Dedifferentiated amniotic fluid mesenchymal stem cell (primary cell): ENCODE results near the gene ZHX3.

Experiments used
- DNase-seq: peaks from one replicate; pipeline ENCODE4 v3.0.0-alpha.2; 2016; ENCODE audit errors: extremely low spot score

ZHX3 gene

GRCh38 chr20:41171736-41172295 lies 145.7 kb downstream of the ZHX3 start:
- no peak for DNase-seq

GRCh38 chr20:41170386-41171105 lies 147.0 kb downstream of the ZHX3 start:
- no peak for DNase-seq

- DNase-seq = no peak
These were observed 147.7 kb downstream of the ZHX3 start for GRCh38 chr20:41169791-41170351.

DNA sequence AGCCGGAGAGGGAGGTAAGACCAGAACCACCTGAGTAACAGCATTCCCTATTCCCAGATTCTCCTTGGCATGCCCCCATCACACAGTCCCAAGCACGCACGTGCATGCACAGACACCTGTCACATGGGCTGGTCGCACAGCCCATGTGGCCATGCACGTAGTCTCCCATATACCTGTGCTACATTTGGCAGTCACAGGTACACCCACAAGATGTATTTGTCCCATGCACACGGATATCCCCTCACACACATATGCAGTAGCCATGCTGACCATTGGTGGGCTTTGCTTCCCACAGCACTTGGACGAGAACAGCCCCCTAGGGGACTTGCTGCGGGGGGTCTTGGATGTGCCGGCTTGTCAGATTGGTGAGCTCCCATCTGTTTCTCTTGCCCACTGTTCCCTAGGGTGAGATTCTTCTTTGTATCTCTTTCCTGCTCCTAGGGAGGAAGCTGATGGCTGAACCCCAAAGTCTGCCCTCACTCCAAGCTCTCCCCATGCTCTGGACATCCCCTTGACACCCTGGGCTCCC lies 148.3 kb downstream of the ZHX3 start:
- DNase-seq = no peak

- DNase-seq = no peak
These were observed 149.0 kb downstream of the ZHX3 start for GRCh38 chr20:41168281-41169161.

DNA sequence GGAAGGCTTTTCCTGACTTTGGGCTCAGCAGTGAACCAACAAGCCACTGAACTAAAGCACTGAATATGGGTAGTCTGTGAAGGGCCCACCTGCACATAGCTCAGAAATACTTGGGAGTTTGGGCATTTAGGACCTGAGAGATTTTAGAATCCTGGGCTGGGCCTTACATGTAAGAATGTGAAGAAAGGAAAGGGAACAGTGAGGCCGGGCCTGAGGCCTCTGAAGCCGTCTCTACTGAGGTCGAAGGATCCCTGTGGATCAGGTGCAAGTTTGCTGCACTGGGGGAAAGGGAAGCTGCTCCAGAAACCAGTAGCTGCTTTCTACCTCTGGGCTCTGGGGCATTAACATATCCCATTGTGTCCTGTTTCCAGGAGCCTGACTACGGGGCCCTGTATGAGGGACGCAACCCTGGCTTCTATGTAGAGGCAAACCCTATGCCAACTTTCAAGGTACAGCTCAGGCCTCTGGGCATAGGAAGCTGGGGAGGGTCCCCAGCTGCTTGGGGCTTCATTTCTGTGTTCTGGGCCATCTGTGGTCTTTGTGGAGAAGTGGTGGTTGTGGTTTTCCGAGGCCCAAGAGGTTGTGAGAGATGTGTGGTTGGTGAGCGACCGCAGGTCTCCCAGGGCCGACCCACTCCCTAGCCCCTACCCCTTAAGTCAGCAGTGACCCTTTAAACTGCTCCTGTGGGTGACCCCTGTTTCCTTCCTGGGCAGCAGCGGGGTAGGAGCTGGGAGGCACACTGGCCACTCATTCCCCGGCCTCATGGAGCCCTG lies 149.9 kb downstream of the ZHX3 start:
- DNase-seq = no peak

GRCh38 chr20:41167118-41167470 lies 150.4 kb downstream of the ZHX3 start:
- DNase-seq = no peak

- DNase-seq = no peak
These were observed 151.1 kb downstream of the ZHX3 start for GRCh38 chr20:41166201-41167117.

GRCh38 chr20:41165001-41165882 lies 152.3 kb downstream of the ZHX3 start:
- DNase-seq = no peak

DNA sequence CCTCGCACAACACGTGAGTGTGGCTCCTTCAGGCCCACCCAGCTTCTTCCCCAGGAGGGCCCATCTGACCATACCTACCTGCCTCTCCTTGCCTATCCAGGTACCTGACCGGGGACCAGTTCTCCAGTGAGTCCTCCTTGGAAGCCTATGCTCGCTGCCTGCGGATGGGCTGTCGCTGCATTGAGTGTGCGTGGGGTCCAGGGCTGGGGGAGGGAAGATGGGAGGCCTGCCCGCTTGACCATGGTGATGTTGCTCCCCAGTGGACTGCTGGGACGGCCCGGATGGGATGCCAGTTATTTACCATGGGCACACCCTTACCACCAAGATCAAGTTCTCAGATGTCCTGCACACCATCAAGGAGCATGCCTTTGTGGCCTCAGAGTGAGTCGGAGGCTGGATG lies 153.7 kb downstream of the ZHX3 start:
- no peak for DNase-seq

DNA sequence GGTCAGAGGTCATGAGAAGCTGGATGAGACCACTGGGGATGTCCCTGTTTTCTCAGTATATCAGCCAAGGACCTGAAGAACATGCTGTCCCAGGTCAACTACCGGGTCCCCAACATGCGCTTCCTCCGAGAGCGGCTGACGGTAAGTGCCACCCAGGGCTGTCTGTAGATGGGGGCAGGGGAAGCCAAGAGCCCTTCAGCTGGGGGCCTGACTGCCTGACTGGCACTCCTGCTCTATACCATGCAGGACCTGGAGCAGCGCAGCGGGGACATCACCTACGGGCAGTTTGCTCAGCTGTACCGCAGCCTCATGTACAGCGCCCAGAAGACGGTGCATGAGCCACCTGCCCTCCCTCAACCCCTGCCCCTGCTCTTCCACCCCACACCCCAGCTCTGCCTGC lies 155.1 kb downstream of the ZHX3 start:
- no peak for DNase-seq

DNA sequence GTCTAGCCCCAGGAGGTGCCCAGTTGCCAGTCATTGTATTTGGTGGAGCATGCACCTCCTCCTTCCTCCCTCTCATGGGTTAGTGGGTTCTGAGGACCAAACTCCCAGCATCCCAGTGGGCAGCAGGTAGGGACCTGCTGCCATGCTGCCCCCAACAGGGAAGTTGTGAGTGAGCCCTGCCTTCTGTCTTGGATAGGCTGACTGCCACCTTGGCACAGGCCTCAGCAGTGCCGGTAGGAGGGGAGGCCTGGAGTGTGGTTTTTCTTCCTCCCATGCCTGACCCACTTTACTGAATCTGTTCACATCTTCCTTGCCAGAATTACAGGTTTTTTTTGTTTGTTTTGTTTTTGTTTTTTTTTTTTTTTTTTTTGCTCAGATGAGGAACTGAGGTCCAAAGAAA lies 155.6 kb downstream of the ZHX3 start:
- no peak for DNase-seq

DNA sequence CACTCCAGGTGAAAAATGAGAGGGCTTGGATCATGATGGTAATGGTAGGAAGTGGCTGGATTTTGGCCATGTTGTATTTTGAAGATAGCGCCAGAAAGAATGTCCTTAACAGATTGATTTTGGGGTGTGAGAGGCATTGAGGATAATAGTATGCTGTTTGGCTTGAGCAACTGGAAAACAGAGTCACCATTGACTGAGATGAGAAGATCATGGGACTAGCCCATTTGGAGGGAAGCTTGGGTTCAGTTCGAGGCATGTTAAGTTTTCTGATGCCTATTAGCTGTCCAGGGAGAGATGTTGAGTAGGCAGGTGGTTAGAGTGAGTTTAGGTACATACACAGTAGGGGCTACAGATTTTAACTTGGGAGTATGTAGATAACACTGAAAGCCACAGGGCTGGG lies 156.8 kb downstream of the ZHX3 start:
- no peak for DNase-seq

DNA sequence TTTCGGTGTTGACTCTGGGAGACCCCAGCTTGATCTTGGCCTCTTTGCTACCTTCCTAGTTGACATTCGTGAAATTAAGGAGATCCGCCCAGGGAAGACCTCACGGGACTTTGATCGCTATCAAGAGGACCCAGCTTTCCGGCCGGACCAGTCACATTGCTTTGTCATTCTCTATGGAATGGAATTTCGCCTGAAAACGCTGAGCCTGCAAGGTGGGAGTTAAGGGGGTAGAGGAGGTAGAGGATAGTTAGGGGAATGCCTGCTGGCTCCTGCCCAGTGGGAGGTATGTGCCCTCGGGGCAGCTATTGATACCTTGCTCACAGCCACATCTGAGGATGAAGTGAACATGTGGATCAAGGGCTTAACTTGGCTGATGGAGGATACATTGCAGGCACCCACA lies 158.0 kb downstream of the ZHX3 start:
- DNase-seq = no peak

DNA sequence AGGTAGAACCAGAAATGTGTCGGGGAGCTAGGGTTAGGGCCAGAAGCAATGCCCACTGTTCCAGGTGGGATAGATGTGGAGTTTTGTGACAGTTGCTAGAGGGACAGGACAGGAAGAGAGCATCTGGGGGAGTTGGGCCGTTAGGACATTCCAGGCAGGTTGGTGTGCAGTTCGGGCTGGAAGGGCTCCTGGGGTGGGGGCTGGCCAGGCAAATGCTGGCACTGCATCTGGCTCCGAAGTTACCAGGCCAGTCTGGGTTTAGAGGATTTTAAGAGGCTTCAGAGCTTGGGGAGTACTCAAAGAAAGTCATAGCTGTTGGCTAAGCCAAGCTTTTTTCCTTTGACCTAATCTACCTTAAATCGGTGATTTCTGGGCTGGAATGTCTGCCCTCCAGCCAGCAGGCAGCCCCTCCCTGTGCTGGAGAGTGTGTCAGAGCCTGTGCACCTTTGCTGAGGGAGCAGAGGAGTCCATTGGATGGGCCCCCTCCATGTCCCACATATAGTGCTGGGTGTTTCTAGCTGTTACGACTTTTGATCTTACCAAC lies 159.4 kb downstream of the ZHX3 start:
- no peak for DNase-seq

GRCh38 chr20:41155261-41155660 lies 162.3 kb downstream of the ZHX3 start:
- DNase-seq = no peak

DNA sequence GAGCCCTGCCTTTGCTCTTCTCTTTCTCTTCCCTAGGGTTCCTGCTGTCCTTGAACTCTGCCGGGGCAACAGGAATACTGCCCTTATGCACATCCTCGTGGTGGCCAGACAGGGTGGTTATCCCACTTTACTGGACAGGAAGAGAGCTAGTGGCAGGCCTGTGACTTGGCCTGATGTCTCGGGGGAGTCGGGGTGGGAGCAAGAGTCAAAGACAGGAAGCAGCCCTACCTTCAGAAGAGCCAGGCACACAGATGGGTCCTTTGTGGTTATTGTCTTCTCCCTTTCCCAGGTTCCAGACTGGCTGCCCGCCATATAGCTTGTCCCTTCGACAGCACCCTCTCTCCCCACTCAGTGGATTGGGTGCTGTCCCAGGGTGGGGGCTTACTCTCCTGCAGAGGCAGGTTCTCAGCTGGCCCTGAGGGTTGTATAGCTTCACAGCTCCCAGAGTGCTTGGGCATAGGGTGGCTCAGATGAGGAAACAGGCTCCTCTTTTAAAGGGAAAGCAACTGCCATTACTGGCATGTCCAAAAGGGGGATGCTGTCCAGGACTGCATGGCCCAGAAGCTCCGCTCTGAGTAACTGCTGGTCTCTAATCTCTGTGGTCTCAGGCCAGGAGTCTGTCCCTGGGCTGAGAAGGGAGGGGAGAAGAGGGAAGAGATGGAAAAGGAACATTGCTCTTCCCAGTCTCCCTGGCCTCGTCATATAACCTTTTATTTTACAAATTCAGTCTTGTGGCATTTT lies 162.9 kb downstream of the ZHX3 start:
- DNase-seq = no peak

- no peak for DNase-seq
These were observed 165.3 kb downstream of the ZHX3 start for GRCh38 chr20:41152108-41152757.
